WERI-Rb-1 (cell line): ENCODE measurements around the gene SCNN1B.

Experiments
- DNase-seq: peaks from one replicate; pipeline ENCODE4 v3.0.0-alpha.2; 2020
- H3K27ac ChIP-seq: fragments of 250-450 bp; sonication (Bioruptor Pico); 2 replicates; pipeline ENCODE4 v1.5.1; 2020; ENCODE audit warnings: mild to moderate bottlenecking, moderate library complexity
- H3K27me3 ChIP-seq: fragments of 250-450 bp; sonication (Bioruptor Pico); 2 replicates; pipeline ENCODE4 v1.5.1; 2021; ENCODE audit warnings: mild to moderate bottlenecking, low read depth, moderate library complexity; ENCODE audit not compliant: insufficient read depth, severe bottlenecking
- H3K36me3 ChIP-seq: fragments of 250-450 bp; sonication (Bioruptor Pico); 2 replicates; pipeline ENCODE4 v1.5.1; 2020; ENCODE audit warnings: mild to moderate bottlenecking, moderate library complexity
- H3K4me3 ChIP-seq: 2 replicates; pipeline ENCODE4 v1.5.1; 2011; ENCODE audit warnings: low read depth, mild to moderate bottlenecking, control low read depth, low read length
- H3K9me3 ChIP-seq: fragments of 250-450 bp; sonication (Bioruptor Pico); 2 replicates; pipeline ENCODE4 v1.5.1; 2021; ENCODE audit warnings: mild to moderate bottlenecking, moderate library complexity; ENCODE audit not compliant: severe bottlenecking
- CTCF ChIP-seq: IDR thresholded peaks from 2 replicates; pipeline ENCODE4 v1.5.1; 2011; ENCODE audit warnings: low read depth, mild to moderate bottlenecking, control low read depth, inconsistent platforms, low read length

Gene SCNN1B

GRCh38 chr16:23319861-23320615 lies 17.9 kb downstream of the SCNN1B start:
- Histone ChIP-seq H3K27me3 (no peaks in the 10 kb centered on the region), H3K9me3 (no peaks in the 10 kb centered on the region), H3K36me3 (no peaks in the 10 kb centered on the region), H3K4me3 (no peak overlapping the region), H3K27ac (no peak overlapping the region)
- TF ChIP-seq CTCF = no peak
- no peak for DNase-seq

DNA sequence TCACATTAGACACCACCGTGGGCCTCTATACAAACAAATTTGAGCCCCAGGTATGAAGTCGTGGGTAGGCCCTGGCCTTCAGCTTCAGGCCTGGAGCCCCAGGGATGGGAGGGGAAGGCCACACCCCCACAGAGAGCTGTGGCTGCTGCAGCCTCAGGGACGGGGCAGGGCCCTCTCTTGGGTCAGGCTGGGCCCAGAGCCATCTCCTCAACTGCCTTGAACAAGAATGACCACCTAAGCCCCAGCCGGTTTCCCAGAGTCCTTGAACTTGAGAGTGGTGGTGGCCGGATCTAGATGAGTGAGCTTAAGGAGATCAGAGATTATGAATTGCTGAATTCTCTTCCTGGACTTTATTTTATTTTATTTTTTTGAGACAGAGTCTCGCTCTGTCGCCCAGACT lies 18.6 kb downstream of the SCNN1B start:
- H3K36me3 ChIP-seq = no peaks in the 10 kb centered on the region
- no peaks in the 10 kb centered on the region for H3K27me3 ChIP-seq
- no peak for DNase-seq
- H3K4me3 ChIP-seq = no peak overlapping the region
- H3K9me3 ChIP-seq = no peaks in the 10 kb centered on the region
- TF ChIP-seq CTCF = no peak
- H3K27ac ChIP-seq = no peak overlapping the region

GRCh38 chr16:23321206-23321875 lies 19.2 kb downstream of the SCNN1B start:
- TF ChIP-seq CTCF = no peak
- no peak for DNase-seq
- no peak overlapping the region for H3K4me3 ChIP-seq

DNA sequence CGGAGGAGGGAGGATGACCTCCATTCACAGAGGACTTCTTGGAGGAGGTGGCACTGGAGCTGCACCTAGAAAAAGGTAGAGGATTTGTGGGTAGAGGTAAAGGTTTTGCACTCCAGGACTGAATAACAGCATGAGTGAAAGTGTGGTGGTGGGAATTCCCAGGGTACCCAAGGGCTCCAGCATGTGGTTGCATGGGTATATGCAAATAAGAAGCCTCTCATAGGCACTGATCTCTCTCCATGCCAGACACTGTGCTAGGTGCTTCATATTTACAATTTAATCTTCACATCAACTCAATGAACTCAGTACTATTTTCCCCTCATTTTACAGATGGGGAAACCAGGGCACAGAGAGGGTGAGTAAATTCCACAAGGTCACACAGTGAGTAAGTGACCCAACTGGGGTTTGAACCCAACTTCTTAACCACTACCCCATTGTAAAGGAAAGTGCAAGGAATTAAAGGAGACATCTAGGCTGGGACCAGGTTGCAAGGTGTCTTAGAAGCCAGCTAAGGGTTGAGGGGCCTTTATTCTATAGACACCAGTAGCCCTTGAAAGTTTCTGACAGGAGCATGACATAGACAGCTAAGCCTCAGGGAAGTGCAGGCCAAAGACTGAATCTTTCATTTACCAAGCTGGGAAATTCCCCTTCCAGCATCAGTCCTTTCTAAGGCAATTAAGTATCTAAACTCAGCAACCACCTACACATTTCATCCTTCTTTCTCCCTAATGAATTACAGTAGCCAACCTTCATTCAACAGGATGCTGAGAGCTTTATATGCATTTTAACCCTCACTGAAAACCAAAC lies 21.3 kb downstream of the SCNN1B start:
- DNase-seq = no peak
- no peaks in the 10 kb centered on the region for H3K36me3 ChIP-seq
- H3K9me3 ChIP-seq = no peaks in the 10 kb centered on the region
- no peaks in the 10 kb centered on the region for H3K27me3 ChIP-seq
- no peak overlapping the region for H3K4me3 ChIP-seq
- no peak for TF ChIP-seq CTCF
- H3K27ac ChIP-seq = no peak overlapping the region

More at GRCh38 chr16:23321206-23321875, 19.2 kb downstream of the SCNN1B start:
- Histone ChIP-seq H3K36me3 (no peaks in the 10 kb centered on the region), H3K27ac (no peak overlapping the region), H3K27me3 (no peaks in the 10 kb centered on the region), H3K9me3 (no peaks in the 10 kb centered on the region)

DNA sequence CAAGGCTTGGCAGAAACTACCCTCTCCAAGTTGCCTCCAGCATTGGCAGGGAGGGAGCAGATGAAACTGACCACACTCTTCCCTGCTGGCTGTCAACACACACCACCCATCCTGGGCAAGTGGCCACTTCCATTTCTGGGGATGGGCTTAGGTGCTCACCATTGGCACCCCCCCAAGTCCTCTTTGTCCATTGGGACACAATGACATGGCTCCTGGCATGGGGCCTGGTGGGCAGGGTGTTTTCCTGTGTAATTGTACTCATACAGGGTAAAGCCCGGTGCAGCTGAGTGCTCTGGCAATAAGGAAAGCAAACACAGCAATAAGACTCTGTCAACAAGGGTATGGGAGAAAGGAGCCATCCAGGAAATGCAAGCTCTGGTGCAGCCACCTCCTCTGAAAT lies 22.6 kb downstream of the SCNN1B start:
- Histone ChIP-seq H3K9me3 (no peaks in the 10 kb centered on the region), H3K27me3 (no peaks in the 10 kb centered on the region), H3K36me3 (no peaks in the 10 kb centered on the region), H3K4me3 (no peak overlapping the region), H3K27ac (no peak overlapping the region)
- no peak for DNase-seq
- no peak for TF ChIP-seq CTCF
